Measurements from ENCODE around the gene DMKN.

DMKN gene

GRCh38 chr19:35510626-35510964, 2.9 kb downstream of the DMKN start:
- peak; percentile 63; the same call in 1 of the 2 replicates for TF ChIP-seq CTCF (conservative IDR thresholded peaks at IDR 0.05)
- no peak overlapping the region for H3K27ac ChIP-seq

- peak overlapping the region; percentile 42 for H3K27ac ChIP-seq
Measured at GRCh38 chr19:35509861-35510625, 3.4 kb downstream of the DMKN start.

GRCh38 chr19:35509018-35509652, 4.3 kb downstream of the DMKN start:
- peak overlapping the region; percentile 42 for H3K27ac ChIP-seq
- TF ChIP-seq CTCF (conservative IDR thresholded peaks at IDR 0.05): no peak

More at GRCh38 chr19:35509861-35510625, 3.4 kb downstream of the DMKN start:
- peak; percentile 98 for TF ChIP-seq CTCF (conservative IDR thresholded peaks at IDR 0.05)

- no peak overlapping the region for H3K27ac ChIP-seq
- no peak for TF ChIP-seq CTCF (conservative IDR thresholded peaks at IDR 0.05)
Measured at GRCh38 chr19:35508129-35508528, 5.3 kb downstream of the DMKN start.

GRCh38 chr19:35507561-35507960, 5.9 kb downstream of the DMKN start:
- no peak for TF ChIP-seq CTCF (conservative IDR thresholded peaks at IDR 0.05)
- no peak overlapping the region for H3K27ac ChIP-seq

- no peak overlapping the region for H3K27ac ChIP-seq
- TF ChIP-seq CTCF (conservative IDR thresholded peaks at IDR 0.05): no peak
Measured at GRCh38 chr19:35506011-35506410, 7.4 kb downstream of the DMKN start.

GRCh38 chr19:35502751-35503150, 10.7 kb downstream of the DMKN start:
- H3K27ac ChIP-seq: no peak overlapping the region
- no peak for TF ChIP-seq CTCF (conservative IDR thresholded peaks at IDR 0.05)
